Stomach (tissue), 4 donors: ENCODE data around the gene DCLK1.

ENCODE experiments used
- CTCF ChIP-seq, 7 experiments: fragments of 450-650 bp in 4 of 7; fragments of 200-600 bp in 3 of 7; sonication (generic) in 3 of 7; IDR thresholded peaks; one replicate each; pipeline ENCODE4 v1.5.1; 2016 to 2019; ENCODE audit warnings: antibody characterized with exemption in 7 of 7, control low read depth in 2 of 7, mild to moderate bottlenecking in 1 of 7
- POLR2AphosphoS5 ChIP-seq, 3 donors: sonication (generic); formaldehyde crosslinking; IDR thresholded peaks; one replicate each; pipeline ENCODE4 v1.6.1; 2016; ENCODE audit warnings: antibody characterized with exemption in 3 of 3

GRCh38 chr13:36062249-36062648, 68.9 kb downstream of the DCLK1 start:
- TF ChIP-seq CTCF (IDR thresholded peaks at IDR 0.05) (no peak), POLR2AphosphoS5 (IDR thresholded peaks at IDR 0.05) (no peak)
